ENCODE measurements around the gene GPR42.
A peak's percentile ranks its signal among the peaks of the same experiment; 100 is the strongest.
"Not testable (repeated sequence)": the region's sequence is repeated elsewhere in the genome, so short reads cannot be mapped to it uniquely, and the experiment has no call there.

The GPR42 gene

DNA sequence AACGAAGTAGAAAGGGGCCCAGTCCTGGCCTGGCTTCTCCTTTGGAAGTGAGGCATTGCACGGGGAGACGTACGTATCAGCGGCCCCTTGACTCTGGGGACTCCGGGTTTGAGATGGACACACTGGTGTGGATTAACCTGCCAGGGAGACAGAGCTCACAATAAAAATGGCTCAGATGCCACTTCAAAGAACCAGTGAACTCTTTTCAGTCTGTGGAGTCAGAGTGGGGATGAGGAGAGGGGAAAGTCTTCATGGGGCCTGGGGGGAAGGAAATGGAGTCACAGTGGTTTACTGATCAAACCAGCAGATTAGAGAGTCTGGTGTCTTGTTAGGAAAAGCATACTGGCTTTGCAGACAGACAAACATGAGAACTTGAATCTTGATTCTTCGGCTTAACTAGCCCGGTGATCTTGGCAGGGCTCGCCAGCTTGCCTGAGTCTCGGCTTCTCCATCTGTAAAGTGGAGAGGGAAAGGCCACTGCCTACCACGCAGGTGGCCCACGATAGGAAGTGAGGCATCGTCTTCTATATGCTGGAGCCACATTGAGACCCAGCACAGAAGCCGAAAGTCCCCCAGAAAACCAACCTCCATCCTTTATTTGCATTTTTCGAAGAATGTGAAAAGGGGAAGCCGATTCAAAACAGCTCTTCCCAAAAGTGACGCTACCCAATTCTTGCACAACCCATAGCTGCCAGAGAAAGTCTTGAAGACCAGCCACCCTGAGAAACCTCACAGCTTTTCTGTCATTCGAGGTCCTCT is 23.5 kb upstream of the GPR42 start, which contains the start of gene FFAR1:
TSS of gene FFAR1 (plus strand) at position 732 of the 759 bp plus-strand sequence. CDS start 3,650 bp downstream, outside the sequence.
- DNase-seq (ENCODE audit: low spot score): no peak

DNA sequence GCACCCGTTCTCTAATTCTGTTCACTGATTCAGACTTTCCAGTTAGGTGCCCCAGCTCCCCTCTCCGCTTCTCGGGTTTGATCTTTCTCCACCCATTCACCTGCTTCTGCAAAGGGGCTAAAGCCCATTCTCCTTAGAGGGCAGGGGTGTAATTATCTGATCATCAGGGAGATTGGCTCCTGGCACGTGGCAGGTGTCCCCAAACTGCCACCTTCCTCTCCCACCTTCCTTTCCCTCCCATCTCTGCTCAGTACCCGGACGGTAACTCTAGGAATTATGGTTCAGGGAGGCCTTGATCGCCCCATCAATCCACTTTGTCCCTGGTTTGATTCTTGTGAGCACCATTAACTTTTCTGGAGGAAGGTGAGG is 23.0 kb upstream of the GPR42 start:
- DNase-seq (ENCODE audit: low spot score): no peak

DNA sequence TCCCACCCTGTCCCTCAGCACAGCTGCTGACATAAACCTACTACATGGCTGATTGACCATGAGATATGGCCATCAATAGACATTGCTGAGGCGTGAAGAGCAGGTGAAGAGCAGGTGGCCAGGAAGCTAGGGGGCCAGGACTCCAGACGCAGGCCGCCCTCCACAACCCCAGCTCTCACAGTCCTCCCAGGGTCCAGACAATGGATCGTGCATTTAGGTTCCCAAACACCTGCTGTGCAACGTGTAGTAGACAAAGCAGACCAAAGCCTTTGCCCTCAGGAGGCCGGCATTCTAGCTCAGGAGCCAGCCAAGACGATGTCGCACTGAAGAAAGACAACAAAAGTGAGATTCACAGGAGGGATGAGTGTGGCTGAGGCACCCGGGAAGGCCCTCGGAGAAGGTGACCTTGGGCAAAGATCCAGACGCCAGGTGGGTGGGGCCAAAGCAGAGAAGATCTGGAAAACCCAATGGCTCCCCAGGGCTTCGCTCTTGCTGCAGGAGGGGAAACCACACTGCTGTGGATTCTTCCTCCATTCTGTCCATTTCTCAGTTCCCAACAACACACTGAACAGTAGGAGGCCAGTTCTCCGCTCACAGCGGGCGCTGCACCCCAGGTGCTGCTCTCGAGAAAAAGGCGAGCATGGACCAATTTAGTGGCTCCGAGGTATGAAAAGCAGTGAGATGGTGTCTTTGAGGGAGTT is 21.8 kb upstream of the GPR42 start:
- peak; percentile 18 for DNase-seq (ENCODE audit: low spot score)

DNA sequence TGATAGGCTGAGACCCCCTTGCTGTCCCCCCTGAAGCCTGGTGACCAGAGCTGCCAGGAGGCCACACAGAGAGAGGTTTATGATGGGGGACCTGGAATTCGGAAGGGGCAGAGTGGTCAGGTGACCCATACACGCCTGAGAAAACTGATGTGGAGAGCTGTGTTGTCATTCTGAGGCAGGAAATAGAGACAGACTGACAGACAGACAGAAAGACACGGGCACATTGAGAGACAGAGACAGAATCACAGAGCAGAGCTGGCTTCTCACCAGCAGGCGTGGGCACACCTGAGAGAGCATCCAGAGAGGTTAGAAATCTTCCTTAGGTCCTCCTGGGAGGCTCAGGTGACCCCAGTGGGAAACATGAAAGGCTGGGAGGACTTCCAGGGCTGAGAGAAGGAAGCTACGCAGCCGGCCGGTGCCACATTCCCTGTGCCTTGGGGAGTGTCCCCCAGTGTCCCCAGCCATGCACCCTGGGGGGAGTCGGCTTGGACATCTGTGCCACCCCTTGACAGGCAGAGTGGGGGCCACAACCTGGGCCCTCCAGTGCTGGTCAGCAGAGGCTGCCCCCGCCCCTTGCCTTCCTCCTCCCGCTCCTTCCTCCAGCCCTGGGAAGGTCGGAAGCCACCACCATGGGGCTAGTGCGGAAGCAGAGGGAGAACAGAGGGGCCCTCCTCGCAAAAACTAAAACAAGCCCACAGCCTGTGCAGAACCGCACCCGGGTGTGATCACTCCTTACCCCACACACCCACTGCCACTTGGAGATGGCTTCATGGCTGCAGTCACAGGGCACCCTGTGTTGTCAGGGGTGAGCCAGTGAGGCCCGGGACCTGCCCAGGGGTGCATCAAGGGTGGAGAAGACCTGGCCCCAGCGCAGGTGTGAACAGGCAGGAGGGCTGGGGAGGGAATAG is 21.0 kb upstream of the GPR42 start:
- no peak for DNase-seq (ENCODE audit: low spot score)

DNA sequence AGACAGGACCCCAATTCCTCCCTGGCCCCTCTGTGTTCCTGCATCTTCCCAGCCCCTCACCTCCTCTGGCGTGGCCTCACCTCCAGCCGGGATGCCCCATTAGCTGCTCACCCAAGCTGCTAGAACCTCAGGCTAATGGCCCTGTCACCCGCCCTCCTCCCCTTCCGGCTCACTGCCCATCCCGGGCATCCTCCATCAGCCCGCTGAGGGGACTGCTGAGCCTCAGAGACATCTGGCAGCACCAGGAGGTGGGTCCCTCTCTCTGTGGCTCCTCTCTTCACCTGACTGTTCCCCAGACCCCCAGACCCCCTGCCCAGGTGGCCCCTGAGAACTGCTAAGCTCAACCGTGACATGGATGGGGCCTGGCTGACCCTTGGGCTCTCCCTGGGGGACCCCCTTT is 20.3 kb upstream of the GPR42 start:
- DNase-seq (ENCODE audit: low spot score): no peak

DNA sequence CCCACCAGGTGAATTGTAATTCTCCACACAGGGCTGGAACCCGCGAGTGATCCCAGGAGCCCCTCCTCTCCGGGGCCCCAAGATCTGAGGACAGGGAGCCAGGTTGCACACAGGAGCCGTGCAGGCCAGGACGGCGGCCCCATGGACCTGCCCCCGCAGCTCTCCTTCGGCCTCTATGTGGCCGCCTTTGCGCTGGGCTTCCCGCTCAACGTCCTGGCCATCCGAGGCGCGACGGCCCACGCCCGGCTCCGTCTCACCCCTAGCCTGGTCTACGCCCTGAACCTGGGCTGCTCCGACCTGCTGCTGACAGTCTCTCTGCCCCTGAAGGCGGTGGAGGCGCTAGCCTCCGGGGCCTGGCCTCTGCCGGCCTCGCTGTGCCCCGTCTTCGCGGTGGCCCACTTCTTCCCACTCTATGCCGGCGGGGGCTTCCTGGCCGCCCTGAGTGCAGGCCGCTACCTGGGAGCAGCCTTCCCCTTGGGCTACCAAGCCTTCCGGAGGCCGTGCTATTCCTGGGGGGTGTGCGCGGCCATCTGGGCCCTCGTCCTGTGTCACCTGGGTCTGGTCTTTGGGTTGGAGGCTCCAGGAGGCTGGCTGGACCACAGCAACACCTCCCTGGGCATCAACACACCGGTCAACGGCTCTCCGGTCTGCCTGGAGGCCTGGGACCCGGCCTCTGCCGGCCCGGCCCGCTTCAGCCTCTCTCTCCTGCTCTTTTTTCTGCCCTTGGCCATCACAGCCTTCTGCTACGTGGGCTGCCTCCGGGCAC is 19.3 kb upstream of the GPR42 start:
- no peak for DNase-seq (ENCODE audit: low spot score)

DNA sequence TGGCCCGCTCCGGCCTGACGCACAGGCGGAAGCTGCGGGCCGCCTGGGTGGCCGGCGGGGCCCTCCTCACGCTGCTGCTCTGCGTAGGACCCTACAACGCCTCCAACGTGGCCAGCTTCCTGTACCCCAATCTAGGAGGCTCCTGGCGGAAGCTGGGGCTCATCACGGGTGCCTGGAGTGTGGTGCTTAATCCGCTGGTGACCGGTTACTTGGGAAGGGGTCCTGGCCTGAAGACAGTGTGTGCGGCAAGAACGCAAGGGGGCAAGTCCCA is 18.8 kb upstream of the GPR42 start:
- peak; percentile 35 for DNase-seq (ENCODE audit: low spot score)

DNA sequence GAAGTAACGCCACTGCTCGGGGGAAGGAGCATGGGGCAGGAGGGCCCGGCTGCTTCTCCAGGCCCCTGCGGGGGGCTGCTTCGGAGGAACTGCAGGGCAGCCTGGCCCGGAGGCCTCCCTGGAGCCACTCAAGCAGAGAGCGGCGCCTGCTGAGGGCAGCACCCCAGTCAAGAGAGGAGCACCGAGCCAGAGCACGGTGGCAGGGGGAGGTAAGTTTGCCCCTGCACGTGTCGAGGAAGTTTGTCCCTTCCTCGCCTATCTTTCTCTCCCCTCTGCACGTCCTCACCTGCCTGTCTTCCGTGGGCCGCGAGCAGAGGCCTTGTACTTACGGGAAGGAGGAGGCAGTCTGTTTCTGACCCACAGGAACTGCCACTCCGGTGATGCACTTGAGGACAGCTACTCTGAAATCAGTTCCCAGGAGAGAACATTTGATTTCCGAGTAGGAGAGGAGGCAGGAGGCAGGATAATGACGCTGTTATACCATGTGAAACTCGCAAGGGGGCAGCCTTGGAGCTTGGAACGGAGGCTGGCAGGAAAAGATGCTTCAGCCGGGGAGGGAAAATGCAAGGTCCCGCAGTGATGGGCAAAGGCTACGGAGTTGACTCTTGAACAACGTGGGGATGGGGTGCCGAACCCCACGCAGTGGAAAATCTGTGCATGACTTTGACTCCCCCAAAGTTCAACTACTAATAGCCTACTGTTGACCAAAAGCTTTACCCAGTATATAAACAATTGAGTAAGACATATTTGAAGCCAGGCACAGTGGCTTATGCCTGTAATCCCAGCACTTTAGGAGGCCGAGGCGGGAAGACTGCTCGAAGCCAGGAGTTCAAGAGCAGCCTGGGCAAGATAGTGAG is 18.2 kb upstream of the GPR42 start:
- DNase-seq (ENCODE audit: low spot score): peak; percentile 90

DNA sequence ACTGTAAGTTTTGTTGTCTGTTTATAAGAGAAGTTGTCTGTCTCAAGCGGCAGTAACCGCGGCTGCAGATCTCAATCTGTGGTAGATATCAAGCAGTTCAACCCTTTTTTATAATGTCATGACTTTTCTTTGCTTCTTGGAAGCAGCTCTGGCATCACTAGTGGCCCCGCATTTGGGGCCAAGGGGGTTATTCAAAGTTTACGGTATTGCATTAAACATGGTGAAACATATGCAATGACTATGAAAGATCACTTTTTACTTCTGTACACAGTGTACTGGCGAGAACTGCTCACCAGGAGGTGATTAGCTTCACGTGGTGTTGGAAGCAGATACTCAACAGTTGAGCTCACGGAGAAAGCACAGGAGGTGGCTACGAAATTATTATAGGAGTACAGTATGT is 17.2 kb upstream of the GPR42 start:
- no peak for DNase-seq (ENCODE audit: low spot score)

DNA sequence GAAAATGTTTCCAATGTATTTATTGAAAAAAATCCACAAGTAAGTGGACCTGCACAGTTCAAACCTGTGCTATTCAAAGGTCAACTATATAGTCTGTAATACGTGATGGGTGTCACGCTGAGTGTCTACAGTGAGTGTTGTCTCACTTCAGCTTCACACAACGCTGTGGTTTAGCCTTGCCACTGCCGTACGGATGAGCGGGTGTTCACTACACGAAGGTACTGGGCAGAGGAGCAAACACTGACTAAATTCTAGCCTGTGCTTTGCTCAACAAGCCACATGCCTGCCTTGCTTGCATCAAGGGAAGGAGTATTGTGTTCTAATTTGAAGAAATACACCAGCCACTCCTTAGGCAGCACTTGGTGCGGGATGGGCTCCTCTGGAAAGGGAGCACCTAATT is 16.0 kb upstream of the GPR42 start:
- DNase-seq (ENCODE audit: low spot score): no peak

DNA sequence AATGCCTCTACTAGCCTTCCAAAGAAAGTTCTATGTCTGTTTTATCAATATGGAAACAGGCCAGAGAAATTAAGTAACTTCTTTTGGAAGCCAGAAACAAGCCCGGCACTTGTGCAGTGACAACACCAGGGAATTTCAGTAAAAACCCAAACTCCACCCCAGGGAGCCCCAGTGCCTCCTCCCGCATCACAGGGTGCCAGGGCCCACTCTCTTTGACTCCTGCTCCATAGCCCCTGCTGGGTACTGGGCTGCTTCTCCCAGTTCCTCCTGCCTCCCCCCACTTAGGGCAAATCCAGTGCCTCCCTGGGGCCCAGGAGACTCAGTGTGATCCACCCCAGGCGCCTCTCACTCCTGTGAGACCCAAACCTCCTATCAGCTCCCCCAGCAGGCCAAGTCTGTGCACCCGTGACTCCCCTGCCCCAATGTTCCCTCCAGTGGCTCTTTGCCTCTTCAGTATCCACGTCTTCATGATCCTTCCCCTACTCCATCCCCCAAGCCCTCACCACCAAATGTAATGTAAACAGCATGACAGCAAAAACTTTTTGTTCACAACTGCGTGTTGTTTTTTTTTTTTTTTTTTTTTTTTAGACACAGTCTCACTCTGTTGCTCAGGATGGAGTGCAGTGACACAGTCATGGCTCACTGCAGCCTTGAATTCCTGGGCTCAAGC is 14.9 kb upstream of the GPR42 start:
- DNase-seq (ENCODE audit: low spot score): no peak

DNA sequence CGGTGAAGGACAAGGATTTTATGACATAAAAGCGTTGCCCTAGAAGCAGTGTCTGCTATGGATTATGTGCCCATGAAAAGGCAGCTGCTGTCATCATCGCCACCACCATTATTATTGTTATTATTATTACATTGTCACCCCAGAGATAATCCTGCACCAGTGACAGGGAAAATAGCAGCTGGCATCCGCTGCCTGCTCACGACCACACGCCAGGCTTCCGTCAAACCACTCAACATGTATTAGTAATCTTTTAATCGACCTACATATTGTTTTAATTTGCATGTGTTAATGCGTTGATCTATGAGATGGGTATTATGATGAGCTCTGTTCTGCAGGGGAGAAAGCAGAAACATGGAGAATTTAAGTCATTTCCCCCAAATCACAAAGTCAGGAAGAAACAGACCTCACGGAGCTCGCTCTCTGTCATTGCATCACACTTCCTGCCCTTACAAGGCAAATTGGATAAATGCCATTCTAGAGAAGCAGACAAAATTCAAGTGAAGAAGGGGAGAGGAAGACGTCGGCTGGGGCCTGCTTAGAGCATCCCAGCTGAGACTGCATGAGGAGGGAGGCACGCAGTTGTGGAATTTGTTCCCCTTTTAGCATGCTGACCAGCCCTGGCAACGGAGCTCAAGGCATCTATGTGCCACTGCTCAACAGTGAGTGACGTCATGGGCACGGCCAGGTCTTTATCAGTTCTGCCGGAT is 12.8 kb upstream of the GPR42 start, which contains the start of gene FFAR3:
TSS of gene FFAR3 (plus strand) at position 594 of the 707 bp plus-strand sequence. CDS start 431 bp downstream, outside the sequence.
- no peak for DNase-seq (ENCODE audit: low spot score)

DNA sequence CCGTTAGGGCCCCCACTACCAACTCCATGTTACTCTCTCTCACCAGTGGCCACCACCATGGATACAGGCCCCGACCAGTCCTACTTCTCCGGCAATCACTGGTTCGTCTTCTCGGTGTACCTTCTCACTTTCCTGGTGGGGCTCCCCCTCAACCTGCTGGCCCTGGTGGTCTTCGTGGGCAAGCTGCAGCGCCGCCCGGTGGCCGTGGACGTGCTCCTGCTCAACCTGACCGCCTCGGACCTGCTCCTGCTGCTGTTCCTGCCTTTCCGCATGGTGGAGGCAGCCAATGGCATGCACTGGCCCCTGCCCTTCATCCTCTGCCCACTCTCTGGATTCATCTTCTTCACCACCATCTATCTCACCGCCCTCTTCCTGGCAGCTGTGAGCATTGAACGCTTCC is 12.0 kb upstream of the GPR42 start:
- not testable (repeated sequence) for DNase-seq (ENCODE audit: low spot score)

DNA sequence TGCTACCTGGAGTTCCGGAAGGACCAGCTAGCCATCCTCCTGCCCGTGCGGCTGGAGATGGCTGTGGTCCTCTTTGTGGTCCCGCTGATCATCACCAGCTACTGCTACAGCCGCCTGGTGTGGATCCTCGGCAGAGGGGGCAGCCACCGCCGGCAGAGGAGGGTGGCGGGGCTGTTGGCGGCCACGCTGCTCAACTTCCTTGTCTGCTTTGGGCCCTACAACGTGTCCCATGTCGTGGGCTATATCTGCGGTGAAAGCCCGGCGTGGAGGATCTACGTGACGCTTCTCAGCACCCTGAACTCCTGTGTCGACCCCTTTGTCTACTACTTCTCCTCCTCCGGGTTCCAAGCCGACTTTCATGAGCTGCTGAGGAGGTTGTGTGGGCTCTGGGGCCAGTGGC is 11.5 kb upstream of the GPR42 start:
- not testable (repeated sequence) for DNase-seq (ENCODE audit: low spot score)

DNA sequence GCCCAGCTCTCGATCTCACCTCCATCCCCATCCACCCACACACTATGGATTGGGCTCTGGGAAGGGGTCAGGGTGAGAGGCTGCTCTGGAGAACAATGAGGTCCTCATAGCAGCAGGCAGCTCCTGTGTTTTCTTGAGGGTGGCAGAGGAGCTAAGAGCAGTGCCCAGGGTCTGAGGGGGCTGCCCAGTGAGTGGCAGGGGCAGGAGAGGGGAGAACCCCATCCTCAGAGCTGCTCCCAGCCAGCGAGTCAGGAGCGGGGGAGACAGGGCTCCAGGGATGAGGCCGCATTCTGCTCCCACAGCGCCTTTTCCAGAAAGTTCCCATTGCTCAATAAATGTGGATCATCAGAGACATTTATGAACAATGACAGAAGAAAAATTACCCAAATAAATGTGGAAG is 10.8 kb upstream of the GPR42 start:
- not testable (repeated sequence) for DNase-seq (ENCODE audit: low spot score)

DNA sequence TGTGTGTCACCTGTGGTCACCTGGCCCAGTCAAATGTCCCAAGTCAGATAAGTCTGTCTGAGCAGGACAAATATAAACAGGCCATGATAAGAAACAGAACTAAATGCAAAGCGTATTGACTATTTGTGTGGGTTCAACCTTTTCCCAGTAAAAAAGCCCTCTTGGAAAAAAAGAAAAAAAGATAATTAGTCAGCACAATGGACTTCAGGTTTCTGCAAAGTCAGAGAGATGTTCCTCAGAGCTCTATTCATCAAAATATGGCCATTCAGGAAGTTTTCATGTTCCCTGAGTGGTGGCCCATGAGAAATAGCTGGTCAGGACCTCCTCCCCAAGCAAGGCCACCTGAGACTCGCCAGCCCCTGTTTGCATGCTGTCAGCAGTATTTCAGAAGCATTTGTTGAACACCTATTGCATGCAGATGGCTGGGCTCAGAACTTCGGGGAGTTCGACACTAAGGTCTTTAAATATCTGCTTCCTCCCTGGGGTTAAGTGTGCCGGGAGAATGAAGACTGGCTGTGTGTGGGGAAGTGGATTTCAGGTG is 9.9 kb upstream of the GPR42 start:
- DNase-seq (ENCODE audit: low spot score): no peak

DNA sequence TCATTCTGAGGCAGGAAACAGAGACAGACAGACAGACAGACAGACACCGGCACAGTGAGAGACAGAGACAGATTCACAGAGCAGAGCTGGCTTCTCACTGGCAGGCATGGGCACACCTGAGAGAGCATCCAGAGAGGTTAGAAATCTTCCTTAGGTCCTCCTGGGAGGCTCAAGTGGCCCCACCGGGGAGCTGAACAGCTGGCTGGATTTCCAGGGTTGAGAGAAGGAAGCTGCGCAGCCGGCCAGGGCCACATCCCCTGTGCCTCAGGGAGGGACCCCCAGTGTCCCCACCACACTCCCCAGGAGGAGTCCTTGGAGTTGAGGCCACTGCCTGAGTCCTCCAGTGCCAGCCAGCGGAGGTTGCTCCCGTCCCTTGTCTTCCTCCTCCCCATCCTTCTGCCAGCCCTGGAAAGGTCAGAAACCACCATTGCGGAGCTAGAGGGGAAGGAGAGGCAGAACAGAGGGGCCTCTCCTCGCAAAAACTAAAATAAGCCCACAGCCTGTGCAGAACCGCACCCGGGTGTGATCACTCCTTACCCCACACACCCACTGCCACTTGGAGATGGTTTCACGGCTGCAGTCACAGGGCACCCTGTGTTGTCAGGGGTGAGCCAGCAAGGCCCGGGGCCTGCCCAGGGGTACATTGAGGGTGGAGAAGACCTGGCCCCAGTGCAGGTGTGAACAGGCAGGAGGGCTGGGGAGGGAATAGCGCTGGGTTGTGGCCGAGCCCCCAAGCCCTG is 8.4 kb upstream of the GPR42 start:
- no peak for DNase-seq (ENCODE audit: low spot score)

DNA sequence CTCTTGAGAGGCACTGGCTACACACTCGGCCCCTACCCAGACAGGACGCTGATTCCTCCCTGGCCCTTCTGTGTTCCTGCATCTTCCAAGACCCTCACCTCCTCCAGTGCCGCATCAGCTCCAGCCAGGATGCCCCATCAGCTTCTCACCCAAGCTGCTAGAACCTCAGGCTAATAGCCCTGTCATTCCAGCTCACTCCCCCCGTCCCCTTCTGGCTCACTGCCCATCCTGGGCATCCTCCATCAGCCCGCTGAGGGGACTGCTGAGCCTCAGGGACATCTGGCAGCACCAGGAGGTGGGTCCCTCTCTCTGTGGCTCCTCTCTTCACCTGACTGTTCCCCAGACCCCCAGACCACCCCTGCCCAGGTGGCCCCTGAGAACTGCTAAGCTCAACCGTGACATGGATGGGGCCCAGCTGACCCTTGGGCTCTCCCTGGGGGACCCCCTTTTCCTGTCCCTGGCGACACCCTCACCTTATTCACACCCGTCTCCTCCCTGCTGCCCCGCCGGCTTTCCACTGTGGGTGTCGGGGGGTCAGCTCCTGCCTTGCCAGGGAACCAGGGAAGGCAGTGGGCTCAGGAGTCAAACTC is 7.8 kb upstream of the GPR42 start:
- DNase-seq (ENCODE audit: low spot score): no peak
